Calu3 (cell line): ENCODE measurements around the gene GABRB1. TPM values are rescaled to one million over a fixed set of nuclear protein-coding genes. Genes with fewer than 3 reads are reported as not detected.

Experiments
- BruUV-seq: library from RNA; stranded (reverse); fragments of 400-500 nt; replicated peaks from 2 replicates; lab custom pipeline; 2021; lab: Mats Ljungman, UMichigan
- CTCF ChIA-PET: fragments of 300-600 bp; sonication (Branson Sonifier 250); formaldehyde crosslinking; loops from one replicate; lab custom pipeline; 2022; ENCODE audit warnings: antibody characterized with exemption; lab: Charles Lee
- DNase-seq: peaks from one replicate; pipeline ENCODE4 v3.0.0; 2022
- H3K27ac Mint-ChIP-seq: one replicate; pipeline ENCODE4 v1.8.0; 2022; ENCODE audit warnings: mixed read lengths; ENCODE audit not compliant: unreplicated experiment
- H3K27me3 Mint-ChIP-seq: one replicate; pipeline ENCODE4 v1.8.0; 2022; ENCODE audit warnings: mixed read lengths; ENCODE audit not compliant: unreplicated experiment
- H3K36me3 Mint-ChIP-seq: one replicate; pipeline ENCODE4 v1.8.0; 2022; ENCODE audit warnings: mild to moderate bottlenecking, moderate library complexity, mixed read lengths; ENCODE audit not compliant: insufficient read depth, unreplicated experiment
- H3K4me1 Mint-ChIP-seq: one replicate; pipeline ENCODE4 v1.8.0; 2022; ENCODE audit warnings: mild to moderate bottlenecking, low read depth, mixed read lengths; ENCODE audit not compliant: unreplicated experiment
- H3K4me3 Mint-ChIP-seq: one replicate; pipeline ENCODE4 v1.8.0; 2022; ENCODE audit warnings: mild to moderate bottlenecking, low read depth, moderate library complexity, mixed read lengths; ENCODE audit not compliant: unreplicated experiment
- H3K9me3 Mint-ChIP-seq: one replicate; pipeline ENCODE4 v1.8.0; 2022; ENCODE audit warnings: low read depth, mixed read lengths; ENCODE audit not compliant: unreplicated experiment
- intact Hi-C: fragments of 100-400 bp; cut with micrococcal nuclease; formaldehyde crosslinking; loops from one replicate; pipeline ENCODE4 v1.10.0; 2022; ENCODE audit not compliant: unreplicated experiment
- total RNA-seq: library from RNA; stranded (reverse); gene quantifications from 2 replicates; pipeline ENCODE4 v1.2.3, GENCODE V29; 2022
- TF ChIP-seq, protein P1 (sequence below): fragments of 200-600 bp; IDR thresholded peaks from one replicate; pipeline ENCODE4 v1.8.0; 2022; ENCODE audit warnings: antibody characterized with exemption; ENCODE audit not compliant: unreplicated experiment

GABRB1 gene
- total RNA-seq, 1 experiment from 2014 or later = not detected

DNA sequence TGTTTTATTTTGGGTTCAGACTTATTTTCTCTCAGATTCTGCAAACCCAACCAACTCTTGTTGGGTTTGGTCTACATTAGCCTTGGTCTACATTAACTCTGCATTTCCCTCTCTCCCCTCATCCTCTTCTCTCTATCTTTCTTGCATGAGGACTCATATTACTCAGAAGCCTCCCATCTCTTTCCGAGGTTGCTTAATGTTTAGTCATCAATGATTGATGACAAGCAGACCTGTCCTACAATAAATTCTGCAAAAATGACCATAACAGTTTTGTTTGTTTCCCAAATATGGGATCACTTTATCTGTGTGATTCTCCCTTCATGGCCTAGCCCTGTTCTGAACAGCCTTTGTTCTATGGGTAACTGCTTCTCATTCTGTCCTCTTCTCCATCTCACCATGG, 75.2 kb downstream of the GABRB1 start:
- CTCF ChIA-PET = no interaction called here
- peaks cover 37% of the 10 kb centered on the region for H3K27me3 Mint-ChIP-seq
- BruUV-seq = no TSS peak
- no peaks in the 10 kb centered on the region for H3K9me3 Mint-ChIP-seq
- intact Hi-C loops = no loop called here
- no peak for DNase-seq
- TF ChIP-seq, protein P1, sequence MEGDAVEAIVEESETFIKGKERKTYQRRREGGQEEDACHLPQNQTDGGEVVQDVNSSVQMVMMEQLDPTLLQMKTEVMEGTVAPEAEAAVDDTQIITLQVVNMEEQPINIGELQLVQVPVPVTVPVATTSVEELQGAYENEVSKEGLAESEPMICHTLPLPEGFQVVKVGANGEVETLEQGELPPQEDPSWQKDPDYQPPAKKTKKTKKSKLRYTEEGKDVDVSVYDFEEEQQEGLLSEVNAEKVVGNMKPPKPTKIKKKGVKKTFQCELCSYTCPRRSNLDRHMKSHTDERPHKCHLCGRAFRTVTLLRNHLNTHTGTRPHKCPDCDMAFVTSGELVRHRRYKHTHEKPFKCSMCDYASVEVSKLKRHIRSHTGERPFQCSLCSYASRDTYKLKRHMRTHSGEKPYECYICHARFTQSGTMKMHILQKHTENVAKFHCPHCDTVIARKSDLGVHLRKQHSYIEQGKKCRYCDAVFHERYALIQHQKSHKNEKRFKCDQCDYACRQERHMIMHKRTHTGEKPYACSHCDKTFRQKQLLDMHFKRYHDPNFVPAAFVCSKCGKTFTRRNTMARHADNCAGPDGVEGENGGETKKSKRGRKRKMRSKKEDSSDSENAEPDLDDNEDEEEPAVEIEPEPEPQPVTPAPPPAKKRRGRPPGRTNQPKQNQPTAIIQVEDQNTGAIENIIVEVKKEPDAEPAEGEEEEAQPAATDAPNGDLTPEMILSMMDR = no peak
- no peak overlapping the region for H3K27ac Mint-ChIP-seq
- H3K4me1 Mint-ChIP-seq = no peaks in the 10 kb centered on the region
- H3K36me3 Mint-ChIP-seq = no peaks in the 10 kb centered on the region
- H3K4me3 Mint-ChIP-seq = no peak overlapping the region

DNA sequence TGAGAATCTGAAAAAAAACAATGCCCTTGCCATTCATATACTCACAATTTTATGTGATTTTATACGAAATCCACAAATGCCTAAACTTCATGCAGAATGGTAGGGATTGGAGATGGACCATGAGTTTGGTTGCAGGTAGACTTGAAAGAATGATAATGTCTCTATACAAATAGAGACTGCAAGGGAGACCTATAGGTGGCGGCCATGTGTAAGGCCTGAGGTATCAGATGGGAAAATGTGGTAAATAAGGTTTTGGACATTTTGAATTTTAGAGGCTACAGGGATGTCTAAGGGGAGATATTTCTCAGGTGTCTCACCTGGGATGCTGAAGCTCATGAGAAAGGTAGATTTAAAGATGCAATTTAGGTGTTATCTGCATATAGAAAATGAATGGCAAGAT, 78.0 kb downstream of the GABRB1 start:
- intact Hi-C loops = no loop called here
- H3K36me3 Mint-ChIP-seq = no peaks in the 10 kb centered on the region
- H3K9me3 Mint-ChIP-seq = no peaks in the 10 kb centered on the region
- peaks cover 14% of the 10 kb centered on the region for H3K27me3 Mint-ChIP-seq
- H3K4me3 Mint-ChIP-seq = no peak overlapping the region
- CTCF ChIA-PET = no interaction called here
- BruUV-seq = no TSS peak
- TF ChIP-seq, protein P1 = no peak
- DNase-seq = no peak
- no peaks in the 10 kb centered on the region for H3K4me1 Mint-ChIP-seq
- H3K27ac Mint-ChIP-seq = no peak overlapping the region

DNA sequence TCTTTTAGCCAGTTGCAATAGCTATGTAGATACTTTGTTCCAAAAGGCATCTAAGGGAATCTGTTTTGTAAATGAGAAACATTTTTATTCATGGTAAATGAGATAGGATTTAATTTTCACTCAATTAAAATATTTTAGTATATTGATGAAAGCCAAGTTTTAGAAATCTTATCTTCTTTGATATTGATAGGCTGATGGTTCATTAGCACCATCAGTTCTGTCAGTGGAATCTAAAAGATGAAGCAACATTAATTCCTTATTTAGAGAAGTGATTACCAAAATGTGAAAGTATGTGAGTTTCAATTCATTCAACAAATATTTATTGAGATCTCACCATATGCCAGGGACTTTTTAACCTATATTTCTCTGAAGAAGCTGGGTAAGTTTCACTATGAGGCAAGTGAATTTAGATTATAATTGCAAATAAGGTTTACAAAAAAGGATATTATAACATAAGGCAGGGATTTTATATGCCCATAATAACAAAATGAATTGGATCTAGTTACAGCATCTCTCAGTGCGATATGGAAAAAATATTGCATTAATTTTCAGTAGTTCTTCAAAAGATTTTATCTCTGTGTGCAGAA, 79.3 kb downstream of the GABRB1 start:
- TF ChIP-seq, protein P1 = no peak
- Mint-ChIP-seq H3K27ac (no peak overlapping the region), H3K4me1 (no peaks in the 10 kb centered on the region), H3K27me3 (peaks cover 2% of the 10 kb centered on the region), H3K4me3 (no peak overlapping the region), H3K9me3 (no peaks in the 10 kb centered on the region), H3K36me3 (no peaks in the 10 kb centered on the region)
- intact Hi-C loops = no loop called here
- BruUV-seq = no TSS peak
- no peak for DNase-seq
- CTCF ChIA-PET = no interaction called here

GRCh38 chr4:47118192-47118929, 87.0 kb downstream of the GABRB1 start:
- H3K27me3 Mint-ChIP-seq = no peaks in the 10 kb centered on the region
- H3K27ac Mint-ChIP-seq = no peak overlapping the region
- H3K4me3 Mint-ChIP-seq = no peak overlapping the region
- H3K36me3 Mint-ChIP-seq = no peaks in the 10 kb centered on the region
- no TSS peak for BruUV-seq
- TF ChIP-seq, protein P1 = no peak
- H3K9me3 Mint-ChIP-seq = no peaks in the 10 kb centered on the region
- no peaks in the 10 kb centered on the region for H3K4me1 Mint-ChIP-seq
- intact Hi-C loops = no loop called here
- CTCF ChIA-PET = no interaction called here
- no peak for DNase-seq
